HG03457 (cell line): ENCODE results near the gene C4BPB.

Experiments used
- ATAC-seq: cut with Tn5 transposase; IDR thresholded peaks from one replicate; pipeline ENCODE4 v1.9.1; 2021; ENCODE audit warnings: moderate number of reproducible peaks; ENCODE audit not compliant: unreplicated experiment

C4BPB gene

DNA sequence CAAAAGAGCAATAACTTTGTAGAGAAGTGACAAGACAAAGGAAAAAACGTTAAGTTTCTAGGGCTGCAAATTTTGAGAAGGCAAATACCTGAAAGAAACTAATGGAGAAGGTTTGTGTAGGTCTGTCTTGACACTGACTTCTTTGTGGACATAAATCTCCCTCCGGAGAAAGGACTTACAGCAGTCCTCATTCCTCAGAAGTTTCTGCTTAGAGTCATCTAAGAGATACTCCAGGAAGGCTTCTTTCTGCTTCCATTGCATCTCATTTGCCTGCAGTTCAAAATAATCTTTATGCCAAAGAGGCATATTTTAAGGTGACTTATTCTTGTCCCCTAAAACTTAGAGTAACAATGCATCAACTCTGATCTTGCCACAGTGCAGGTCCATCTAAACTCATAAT lies 4.4 kb upstream of the C4BPB start:
- ATAC-seq: no peak

DNA sequence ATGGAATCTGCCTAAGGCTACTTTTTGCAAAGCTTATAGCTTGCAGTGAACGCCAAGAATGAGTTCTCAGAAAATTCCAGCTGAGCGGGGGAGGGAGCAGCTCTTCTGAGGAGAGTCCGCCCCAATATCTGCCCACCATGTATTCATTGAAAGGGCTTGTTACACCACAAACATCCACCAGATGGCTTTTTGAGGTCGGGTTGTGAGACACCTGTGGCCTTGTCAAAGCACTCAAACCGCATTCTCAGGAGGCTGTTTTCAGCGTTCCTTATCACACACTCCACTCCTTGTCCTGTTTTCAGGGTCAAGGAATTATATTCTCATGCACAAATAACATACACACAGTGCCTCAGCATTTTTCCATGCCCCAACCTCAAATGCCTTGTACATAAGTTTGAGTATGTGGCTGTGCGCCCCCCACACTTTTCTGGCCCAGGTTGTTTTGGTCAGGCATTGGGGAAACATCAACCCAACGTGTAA lies 3.9 kb upstream of the C4BPB start:
- ATAC-seq: no peak

DNA sequence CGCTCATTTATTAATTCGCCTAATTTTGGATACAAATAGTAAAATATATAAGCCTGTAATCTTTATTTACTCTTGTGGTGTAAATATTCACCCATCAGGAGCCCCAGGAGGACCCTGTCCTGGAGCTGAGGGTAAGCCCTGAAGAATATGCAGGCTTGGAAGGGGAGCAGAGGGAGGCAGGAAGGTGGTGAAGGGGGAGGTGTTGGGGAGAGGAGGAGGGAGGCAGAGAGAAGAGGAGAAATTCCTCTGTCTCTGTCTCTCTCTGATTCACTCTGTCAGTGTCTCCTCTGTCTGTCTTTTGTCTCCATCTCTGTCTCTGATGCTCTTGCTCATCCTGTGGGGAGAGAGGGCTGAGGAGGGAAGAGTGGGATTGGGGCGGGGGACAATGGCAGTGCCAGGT lies 2.8 kb upstream of the C4BPB start:
- ATAC-seq: no peak

DNA sequence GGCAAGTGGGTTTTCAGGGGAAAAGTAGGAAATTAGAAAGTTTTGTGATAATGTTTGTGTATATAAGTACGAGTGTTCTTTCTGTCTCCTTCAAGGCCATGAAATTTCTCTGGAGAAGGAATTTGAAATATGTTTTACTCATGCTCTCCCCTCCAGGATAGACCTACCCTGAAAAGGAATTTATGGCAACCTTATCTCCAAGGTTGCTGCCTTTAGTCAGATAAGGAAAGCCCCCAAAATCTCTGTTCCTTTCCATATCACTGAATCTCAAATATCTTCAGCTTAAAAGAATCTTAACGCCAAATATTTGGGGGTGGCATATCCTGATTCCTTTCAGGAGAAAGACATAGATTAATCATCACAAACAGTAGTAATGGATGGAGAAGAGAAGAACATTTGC lies 499 bp upstream of the C4BPB start:
- no peak for ATAC-seq

DNA sequence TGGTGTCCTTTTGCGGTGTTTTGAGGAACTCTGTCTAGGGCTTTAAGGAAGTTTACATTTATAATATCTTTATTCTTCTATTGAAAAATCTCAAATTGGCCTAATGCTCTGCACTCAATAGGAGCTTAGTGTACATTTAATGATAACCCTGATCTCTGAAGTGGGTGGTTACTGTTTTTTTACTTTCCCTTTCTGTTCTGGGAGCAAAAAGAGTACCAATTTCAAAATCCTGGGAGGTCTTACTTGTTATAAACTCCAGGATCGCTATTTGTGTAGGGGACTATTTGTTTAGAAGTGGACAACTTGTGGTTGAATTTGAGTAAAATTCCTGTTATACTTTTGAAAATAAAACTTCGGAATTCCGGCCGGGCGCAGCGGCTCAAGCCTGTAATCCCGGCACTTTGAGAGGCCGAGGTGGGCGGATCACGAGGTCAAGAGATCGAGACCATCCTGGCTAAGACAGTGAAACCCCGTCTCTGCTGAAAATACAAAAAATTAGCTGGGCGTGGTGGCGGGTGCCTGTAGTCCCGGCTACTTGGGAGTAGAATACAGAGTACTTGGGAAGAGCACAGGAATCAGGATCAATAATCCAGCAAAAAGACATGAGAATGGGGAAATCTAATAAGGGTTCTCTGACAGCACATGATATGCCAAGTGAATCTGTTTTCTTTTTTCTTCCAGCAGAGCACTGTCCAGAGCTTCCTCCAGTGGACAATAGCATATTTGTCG lies 1.1 kb downstream of the C4BPB start:
- no peak for ATAC-seq

DNA sequence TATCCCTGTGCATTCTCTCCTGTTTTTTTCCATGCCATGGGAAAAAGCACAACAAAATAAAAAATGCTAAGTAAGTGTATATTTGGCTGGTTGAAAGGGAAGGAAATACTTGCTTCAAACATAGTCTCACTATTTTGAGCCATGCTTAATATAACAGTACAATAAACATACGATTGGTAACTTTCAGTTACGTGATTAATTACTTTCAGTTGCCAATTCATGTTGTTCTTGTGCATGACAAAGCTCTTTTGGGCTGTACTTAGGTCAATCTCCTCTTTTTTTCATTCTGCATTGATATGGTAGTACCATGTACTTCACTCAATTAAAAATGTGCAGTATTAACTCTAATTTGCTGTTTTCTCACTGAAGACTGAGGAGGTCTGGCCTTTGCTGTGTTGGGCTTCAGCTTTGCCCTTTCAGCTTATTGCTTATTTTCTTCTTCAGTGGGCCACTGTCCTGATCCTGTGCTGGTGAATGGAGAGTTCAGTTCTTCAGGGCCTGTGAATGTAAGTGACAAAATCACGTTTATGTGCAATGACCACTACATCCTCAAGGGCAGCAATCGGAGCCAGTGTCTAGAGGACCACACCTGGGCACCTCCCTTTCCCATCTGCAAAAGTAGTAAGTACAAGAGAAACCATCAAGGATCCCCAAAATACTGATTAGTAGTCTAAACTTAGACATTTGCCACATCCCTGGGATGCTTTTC lies 2.7 kb downstream of the C4BPB start:
- ATAC-seq: no peak

DNA sequence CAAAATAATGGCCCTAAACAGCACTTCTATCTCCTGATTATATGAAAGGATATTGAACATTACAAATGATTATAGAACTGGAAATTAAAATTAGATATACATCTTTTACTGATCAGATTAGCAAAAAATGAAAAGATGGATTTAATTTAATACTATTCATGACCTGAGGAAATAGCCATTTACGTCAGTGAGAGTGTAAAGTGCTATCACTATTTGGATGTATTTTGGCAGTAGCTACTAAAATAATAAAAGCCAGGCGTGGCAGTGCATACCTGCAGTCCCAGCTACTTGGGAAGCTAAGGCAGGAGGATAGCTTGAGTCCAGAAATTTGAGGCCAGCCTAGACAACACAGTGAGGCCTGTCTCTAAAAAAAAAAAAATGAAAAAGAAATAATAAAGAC lies 5.3 kb downstream of the C4BPB start:
- ATAC-seq: no peak

DNA sequence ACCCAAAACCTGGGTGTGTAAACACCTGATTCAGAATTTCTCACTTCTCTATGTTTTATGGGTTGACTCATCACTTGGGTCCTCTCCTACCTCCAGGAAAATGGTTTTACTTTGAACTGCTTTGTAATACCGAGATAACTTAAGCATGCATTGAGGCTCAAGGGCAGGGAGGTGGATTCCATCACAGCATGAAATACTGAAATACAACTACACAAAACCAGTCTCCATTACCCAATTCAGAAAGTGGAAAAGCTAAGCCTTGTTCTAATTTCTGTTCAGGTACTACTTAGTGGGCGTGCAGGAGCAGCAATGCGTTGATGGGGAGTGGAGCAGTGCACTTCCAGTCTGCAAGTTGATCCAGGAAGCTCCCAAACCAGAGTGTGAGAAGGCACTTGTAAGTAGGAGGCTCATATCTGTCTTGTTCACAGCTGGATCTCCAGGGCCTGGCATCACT lies 9.2 kb downstream of the C4BPB start:
- peak; percentile 69 for ATAC-seq

DNA sequence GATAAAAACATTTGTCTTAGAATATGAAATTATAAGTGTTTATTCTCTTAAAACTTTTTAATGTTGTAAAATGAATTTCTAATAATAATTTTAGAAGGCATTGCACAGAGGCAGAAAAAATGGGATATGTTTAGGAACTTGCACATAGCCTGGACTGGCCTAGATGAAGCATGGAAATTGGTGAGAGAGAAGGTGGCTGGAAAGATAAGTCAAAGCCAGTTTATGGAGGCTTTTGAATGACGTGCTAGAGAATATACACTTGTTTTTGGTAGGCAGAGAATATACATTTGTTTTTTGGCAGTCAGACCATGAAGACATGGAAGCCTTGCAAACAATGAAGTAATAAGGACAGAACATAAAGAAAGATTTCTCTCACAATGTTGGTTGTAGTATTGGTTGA lies 13.1 kb downstream of the C4BPB start:
- no peak for ATAC-seq

DNA sequence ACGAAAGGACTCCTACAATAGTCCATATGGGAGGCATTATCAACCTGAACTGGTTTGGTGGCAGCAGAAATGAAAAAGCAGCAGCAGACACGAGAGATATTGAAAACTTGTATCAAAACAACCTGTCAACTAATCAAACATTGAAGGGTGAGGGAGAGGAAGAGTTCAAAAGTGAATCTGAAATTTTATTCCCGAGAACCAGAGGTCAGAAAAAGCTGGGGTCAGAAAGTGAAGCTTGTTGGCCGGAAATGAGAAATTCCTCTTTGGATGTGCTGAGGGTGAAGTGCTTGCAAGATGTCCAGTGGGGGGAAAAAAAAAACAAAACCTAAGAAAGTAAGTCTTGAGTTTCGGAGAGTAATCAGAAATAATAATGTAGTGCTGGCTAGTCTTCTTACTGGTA lies 13.5 kb downstream of the C4BPB start:
- ATAC-seq: no peak

DNA sequence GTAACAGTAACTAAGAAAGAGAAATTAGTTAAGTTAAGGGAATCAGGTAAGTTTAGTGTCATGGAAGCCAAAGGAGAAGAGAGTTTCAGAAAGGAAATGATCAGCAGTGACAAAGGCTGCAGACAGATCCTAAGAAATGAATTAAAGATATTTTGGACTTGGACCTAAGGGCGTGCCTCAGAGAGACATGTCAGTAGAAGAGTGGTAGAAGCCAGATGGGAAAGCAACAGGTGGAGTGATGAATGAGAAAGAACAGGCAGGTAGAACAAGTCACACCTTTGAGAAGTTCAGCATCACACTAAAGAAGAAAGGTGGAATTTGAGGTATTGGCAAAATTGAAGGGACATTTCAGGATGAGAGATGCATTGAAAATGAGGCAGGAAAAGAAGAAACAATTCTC lies 14.0 kb downstream of the C4BPB start:
- no peak for ATAC-seq

DNA sequence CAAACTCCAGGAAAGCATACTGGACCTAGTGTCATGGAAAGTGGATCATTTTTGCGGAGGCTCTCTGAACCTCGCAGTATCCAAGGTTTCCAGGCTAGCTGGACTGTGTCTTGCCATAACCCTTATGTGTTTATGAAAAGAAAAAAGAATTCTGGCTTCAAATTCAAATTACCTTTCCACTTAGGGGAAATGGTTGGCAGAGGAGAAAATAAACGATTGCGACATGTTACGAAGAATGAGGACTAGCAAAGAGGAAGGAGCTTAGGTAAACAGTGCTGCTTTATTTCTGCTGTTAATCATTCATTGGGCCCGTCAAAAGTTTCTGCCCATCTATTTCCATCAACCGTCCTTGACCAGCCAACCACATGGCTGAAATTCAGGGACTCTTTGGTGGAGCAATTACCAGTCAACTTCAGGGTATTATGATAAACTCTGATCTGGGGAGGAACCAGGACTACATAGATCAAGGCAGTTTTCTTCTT lies 15.3 kb downstream of the C4BPB start, which contains the start of gene C4BPA:
Gene C4BPA, plus strand, starts transcription at position 342 of the 482 bp plus-strand sequence. CDS start 8,793 bp downstream, outside the sequence.
- ATAC-seq: no peak

DNA sequence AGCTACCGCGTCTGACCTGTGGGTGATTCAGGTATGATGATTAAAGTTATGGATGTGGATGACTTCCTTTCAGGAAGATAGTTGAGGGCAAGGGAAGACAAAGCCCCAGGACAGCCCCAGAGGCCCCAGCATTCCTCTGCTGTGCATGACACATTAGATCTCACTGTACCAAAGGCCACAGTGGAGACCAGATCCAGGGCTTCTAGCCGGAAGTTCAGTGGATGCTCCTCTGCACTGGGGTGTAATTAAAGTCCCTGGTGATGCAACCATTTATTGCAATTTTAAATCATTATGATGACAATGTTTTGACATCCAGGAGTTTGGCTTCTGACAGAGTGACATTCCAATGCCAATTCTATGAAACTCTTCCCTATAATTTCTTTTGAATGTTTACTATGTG lies 20.3 kb downstream of the C4BPB start:
- ATAC-seq: no peak

DNA sequence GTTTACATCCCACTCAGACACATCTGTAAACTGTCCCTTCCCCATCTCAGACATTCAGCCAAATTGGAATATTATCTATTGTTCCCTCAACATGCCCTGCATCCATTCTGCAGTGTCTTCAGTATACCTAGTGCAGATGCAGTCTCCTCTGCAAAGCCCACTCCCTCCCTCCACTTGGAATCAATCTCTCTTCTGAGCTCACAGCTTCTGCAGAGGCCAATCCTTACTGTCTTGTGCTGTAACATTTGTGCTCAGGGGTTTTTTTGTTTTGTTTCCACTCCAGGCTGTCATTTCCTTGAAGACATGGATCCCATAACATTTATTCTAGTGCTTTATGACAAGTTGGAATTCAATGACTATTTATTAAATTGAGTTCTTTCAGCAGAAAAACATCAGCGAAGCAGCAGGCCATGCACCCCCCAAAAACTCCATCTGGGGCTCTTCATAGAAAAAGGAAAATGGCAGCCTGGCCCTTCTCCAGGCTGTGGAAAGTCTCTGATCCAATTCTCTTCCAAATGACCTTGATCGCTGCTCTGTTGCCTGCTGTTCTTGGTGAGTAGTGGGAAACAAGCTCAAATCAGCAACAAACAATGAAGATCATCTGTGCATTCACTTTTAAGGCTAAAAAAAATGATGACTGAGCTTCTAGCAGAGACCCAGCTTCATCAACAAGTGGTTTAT lies 24.1 kb downstream of the C4BPB start:
- ATAC-seq: no peak

DNA sequence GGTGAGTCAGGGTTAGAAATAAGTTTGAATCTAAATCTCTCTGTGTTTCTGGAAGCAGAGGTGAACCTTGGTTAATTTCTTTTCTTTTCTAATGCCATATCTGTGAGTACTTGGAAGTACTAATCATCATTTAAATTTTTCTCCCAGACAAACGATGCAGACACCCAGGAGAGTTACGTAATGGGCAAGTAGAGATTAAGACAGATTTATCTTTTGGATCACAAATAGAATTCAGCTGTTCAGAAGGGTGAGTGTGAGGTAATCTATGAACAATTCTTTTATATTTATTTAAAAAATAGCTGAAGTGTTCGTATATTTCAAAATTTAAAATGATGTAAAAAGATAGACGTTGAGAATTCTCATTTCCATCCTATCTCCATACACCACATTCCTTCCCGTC lies 26.6 kb downstream of the C4BPB start:
- ATAC-seq: no peak

DNA sequence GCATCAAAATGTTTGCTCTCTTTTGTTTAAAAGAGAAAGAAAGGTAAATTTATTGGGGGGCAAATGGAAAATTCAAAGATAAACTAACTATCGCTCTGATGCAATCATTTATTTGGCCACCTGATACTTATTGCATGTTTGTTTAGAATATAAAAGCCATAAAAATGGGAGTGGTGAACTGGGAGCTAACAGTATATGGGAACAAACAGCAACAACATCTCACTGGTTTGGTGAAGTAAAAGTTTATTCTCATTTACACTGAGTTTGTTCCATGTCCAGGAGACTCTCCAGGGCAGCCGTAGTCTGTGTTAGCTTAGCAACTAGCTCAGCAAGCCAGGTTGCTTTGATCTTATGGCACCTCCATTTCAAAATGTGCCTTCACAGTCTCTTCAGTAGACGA lies 35.7 kb downstream of the C4BPB start:
- ATAC-seq: no peak

DNA sequence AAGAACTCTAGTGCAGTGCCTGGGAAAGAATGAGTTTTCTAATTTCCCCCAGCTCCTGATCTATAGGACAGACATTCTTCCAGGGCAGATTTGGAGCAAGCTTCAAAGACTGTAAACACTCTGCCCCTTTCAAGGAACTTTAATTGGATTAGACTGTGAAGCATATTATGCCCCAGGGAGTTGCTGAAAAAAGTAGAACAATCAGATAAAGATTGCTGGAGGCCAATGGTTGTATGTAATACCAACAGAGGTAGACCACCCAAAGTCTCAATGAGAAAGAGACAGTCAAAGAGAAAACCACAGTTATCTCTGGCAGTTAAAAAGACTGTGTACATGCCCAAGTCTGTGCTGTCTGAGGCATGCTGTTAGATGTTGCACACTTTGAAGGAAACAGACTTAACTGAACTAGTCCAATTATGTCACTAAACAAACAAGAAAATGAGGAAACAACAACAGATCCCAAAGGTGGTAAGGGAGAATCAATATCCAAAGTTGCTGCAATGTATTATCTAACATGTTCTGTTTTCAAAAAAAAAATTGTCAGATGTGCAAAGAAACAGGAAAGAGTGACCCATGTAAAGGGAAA lies 39.8 kb downstream of the C4BPB start:
- ATAC-seq: no peak

DNA sequence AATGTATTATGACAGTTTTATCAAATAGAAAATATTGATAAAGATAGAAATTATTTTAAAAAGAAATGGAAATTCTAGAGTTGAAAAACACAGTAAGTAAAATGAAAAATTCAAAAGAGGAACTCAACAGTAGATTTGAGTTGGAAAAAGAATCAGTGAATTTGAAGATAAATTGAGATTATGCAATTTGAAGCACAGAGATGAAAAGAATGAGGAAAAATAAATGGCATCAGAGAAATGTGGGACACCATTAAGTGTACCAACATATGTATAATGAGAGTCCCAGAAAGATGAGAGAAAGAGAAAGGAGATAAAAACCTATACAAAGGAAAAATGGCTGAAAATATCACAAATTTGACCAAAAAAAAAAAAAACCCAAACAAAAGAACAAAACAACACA lies 40.4 kb downstream of the C4BPB start:
- ATAC-seq: no peak

DNA sequence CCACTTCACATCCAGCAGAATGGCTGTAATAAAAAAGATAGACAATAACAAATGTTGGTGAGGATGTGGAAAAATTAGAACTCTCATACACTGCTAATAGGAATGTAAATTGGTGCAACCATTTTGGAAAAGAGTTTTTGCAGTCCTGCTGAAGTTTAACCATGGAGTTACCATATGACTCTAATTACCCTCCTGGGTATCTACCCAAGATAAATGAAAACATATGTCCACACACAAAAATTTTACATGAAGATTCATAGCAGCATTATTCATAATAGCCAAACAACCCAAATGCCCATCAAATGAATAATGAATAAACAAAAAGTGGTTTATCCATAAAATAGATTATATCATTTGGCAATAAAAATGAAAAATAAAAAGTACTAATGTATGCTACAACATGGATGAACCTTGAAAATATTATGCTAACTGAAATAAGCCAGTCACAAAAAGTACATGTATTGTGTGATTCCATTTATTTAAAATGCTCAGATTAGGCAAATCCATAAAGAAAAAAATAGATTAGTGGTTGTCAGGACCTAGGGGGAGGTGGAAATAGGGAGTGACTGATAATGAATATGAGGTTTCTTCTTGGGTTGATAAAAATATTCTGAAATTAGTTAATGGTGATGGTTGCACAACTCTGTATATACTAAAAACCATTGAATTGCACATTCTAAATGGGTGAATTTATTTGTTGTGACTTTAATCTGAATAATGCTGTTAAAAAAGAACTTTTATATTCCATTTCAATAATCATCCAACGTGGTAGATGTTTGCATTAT lies 41.8 kb downstream of the C4BPB start:
- ATAC-seq: no peak

DNA sequence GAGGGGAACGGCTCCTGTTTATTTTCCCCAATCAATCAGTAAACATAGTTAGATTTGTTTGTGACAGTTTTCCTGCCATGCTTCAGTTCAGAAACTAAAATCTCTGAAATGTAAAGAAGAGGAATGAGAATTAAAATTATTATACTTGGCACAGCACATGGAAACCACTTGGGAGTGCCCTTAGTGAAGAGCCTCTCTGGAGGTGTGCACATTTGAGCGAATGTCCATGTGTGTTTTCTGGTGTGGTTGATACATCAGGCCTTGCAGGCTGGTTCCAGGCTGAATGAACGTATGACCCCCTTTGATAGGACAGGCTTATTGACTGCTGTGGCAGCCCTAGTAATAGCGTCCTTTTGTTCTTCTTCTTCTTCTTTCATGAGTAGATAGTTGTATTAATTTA lies 42.5 kb downstream of the C4BPB start:
- no peak for ATAC-seq

DNA sequence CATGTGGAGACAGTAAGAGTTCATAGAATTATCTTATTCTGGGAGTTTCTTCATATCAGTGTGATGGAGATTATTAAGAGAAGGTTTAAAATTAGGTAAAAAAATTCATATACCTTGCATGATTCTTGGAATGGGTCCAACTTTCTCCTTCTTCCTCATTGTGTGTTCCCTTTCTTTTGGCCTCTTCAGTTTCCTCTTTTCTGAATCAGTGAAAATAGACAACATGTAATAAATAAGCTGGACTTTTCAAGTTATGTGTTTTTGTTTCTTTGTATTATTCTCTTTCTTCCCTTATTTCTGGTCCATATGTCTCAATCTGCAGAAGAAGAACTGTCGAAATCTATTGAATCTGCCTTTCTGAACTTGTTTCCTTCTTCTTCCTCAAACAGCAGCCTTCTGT lies 45.9 kb downstream of the C4BPB start:
- no peak for ATAC-seq
